Measurements from ENCODE around the gene KMT2B. TPM values are rescaled to one million over a fixed set of nuclear protein-coding genes. Genes with fewer than 3 reads are reported as not detected.

Gene KMT2B
- total and polyA plus RNA-seq, 3 experiments from 2014 or later = 2.9 to 67.8 (median 62.6) TPM

DNA sequence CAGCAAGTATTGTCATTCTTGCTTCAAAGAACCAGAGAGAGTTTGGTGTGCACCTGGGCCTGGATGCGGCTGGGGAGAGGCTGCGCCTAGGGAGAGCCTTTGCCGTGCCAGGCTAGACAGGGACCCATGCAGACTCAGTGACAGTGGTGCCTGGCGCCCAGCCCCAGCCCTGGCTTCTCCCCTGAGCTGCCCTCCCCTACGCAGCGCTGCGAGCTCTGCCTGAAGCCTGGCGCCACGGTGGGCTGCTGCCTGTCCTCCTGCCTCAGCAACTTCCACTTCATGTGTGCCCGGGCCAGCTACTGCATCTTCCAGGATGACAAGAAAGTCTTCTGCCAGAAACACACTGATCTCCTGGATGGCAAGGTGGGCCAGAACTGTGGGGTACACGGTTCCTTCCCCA is 12.0 kb downstream of the KMT2B start:
- DNase-seq = no peak
- H3K4me1 ChIP-seq (ENCODE audit: insufficient read depth, low read length) = no peaks in the 10 kb centered on the region
- peaks cover 65% of the 10 kb centered on the region for H3K36me3 ChIP-seq (ENCODE audit: insufficient read depth, low read length)
- ChIA-PET CTCF (interaction anchor here (1.4 to 1.5 kb wide), 2 partner anchors 11 to 12 kb away, joined by 3 to 4 read pairs; partner anchors contain the start of gene KMT2B), POLR2A (interaction anchor here (0.6 kb wide), 1 partner anchor 69 kb away, joined by 3 read pairs; no protein-coding TSS in a partner anchor)
- Mint-ChIP-seq H3K4me3 (no peak overlapping the region), H3K9me3 (no peaks in the 10 kb centered on the region), H3K36me3 (peaks cover 10 to 86% (median 19%) of the 10 kb centered on the region in 3 donors), H3K27me3 (no peaks in the 10 kb centered on the region), H3K27ac (no peak overlapping the region), H3K4me1 (peaks cover 0 to 7% (median 4%) of the 10 kb centered on the region in 3 donors)
- no peaks in the 10 kb centered on the region for H3K27me3 ChIP-seq (ENCODE audit: insufficient read depth, low read length, poor library complexity, severe bottlenecking)
- no peaks in the 10 kb centered on the region for H3K9me3 ChIP-seq (ENCODE audit: low read length)
- no peak overlapping the region for H3K4me3 ChIP-seq (ENCODE audit: low read length)
- no peak overlapping the region for H3K27ac ChIP-seq (ENCODE audit: low read depth, low read length)

DNA sequence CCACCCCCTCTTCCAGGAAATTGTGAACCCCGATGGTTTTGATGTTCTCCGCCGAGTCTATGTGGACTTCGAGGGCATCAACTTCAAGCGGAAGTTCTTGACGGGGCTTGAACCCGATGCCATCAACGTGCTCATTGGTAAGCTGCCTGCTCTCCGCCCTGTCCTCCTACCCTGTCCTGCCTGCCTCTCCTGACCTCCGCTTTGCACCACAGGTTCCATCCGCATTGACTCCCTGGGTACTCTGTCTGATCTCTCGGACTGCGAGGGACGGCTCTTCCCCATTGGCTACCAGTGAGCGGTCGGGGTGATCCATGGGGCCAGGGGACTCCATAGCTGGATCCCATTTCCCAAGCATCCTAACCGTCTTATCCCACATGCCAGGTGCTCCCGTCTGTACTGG is 12.5 kb downstream of the KMT2B start:
- Mint-ChIP-seq H3K4me3 (no peak overlapping the region), H3K27me3 (no peaks in the 10 kb centered on the region), H3K36me3 (peaks cover 10 to 84% (median 17%) of the 10 kb centered on the region in 3 donors), H3K4me1 (peaks cover 0 to 7% (median 4%) of the 10 kb centered on the region in 3 donors), H3K27ac (peak overlapping the region in 2 of 8 donors; percentile 67 to 76), H3K9me3 (no peaks in the 10 kb centered on the region)
- Histone ChIP-seq H3K27ac (ENCODE audit: low read depth, low read length) (no peak overlapping the region), H3K4me3 (ENCODE audit: low read length) (no peak overlapping the region), H3K27me3 (ENCODE audit: insufficient read depth, low read length, poor library complexity, severe bottlenecking) (no peaks in the 10 kb centered on the region), H3K36me3 (ENCODE audit: insufficient read depth, low read length) (peaks cover 62% of the 10 kb centered on the region), H3K9me3 (ENCODE audit: low read length) (no peaks in the 10 kb centered on the region), H3K4me1 (ENCODE audit: insufficient read depth, low read length) (no peaks in the 10 kb centered on the region)
- POLR2A ChIA-PET = no interaction called here
- no peak for DNase-seq
- CTCF ChIA-PET = interaction anchor here (1.4 to 1.5 kb wide), 2 partner anchors 10 to 12 kb away, joined by 3 to 4 read pairs; partner anchors contain the start of gene KMT2B

DNA sequence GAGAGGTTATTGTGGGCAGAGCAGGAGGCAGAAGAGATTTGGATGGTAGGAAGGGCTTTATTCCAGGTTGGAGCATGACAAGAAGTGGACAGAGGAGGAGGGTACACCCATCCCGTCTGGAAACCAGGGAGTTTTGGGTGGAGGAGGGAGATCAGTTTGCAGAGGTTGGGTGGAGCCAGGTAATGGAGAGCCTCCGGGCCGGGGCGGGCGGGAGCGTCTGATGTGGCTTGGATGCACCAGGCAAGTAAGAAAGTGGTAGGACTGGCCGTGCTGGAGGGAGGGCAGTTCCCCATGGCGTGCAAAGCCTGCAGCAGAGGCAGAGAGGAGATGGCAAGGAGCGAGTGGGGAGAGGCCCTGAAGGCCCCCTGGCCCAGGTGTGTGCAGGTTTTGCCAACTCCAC is 13.6 kb downstream of the KMT2B start:
- Mint-ChIP-seq H3K4me3 (no peak overlapping the region), H3K36me3 (peaks cover 10 to 84% (median 16%) of the 10 kb centered on the region in 3 donors), H3K27me3 (no peaks in the 10 kb centered on the region), H3K4me1 (peaks cover 2 to 7% (median 5%) of the 10 kb centered on the region in 3 donors), H3K27ac (peak overlapping the region in 3 of 8 donors; percentile 26 to 63 (median 46)), H3K9me3 (no peaks in the 10 kb centered on the region)
- H3K36me3 ChIP-seq (ENCODE audit: insufficient read depth, low read length) = peaks cover 52% of the 10 kb centered on the region
- no peaks in the 10 kb centered on the region for H3K27me3 ChIP-seq (ENCODE audit: insufficient read depth, low read length, poor library complexity, severe bottlenecking)
- no peak for DNase-seq
- no peak overlapping the region for H3K27ac ChIP-seq (ENCODE audit: low read depth, low read length)
- CTCF ChIA-PET = interaction anchor here (1.5 kb wide), 1 partner anchor 13 kb away, joined by 3 read pairs; the partner anchor contains the start of gene KMT2B
- POLR2A ChIA-PET = no interaction called here
- no peak overlapping the region for H3K4me3 ChIP-seq (ENCODE audit: low read length)
- H3K9me3 ChIP-seq (ENCODE audit: low read length) = no peaks in the 10 kb centered on the region
- H3K4me1 ChIP-seq (ENCODE audit: insufficient read depth, low read length) = peaks cover 1% of the 10 kb centered on the region

DNA sequence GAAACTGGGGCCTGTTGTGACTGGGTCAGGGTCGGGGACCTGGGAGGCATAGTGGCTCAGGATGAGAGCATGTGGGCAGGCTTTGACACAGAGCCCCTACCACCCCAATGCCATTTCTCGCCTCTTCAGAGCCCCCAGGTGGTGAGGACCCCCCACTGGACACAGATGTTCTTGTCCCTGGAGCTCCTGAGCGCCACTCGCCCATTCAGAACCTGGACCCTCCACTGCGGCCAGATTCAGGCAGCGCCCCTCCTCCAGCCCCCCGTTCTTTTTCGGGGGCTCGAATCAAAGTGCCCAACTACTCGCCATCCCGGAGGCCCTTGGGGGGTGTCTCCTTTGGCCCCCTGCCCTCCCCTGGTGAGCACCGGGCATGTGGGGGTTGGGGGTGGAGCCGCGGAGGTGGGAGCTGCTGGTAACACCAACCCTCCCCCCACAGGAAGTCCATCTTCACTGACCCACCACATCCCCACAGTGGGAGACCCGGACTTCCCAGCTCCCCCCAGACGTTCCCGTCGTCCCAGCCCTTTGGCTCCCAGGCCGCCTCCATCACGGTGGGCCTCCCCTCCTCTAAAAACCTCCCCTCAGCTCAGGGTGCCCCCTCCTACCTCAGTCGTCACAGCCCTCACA is 14.1 kb downstream of the KMT2B start:
- H3K27ac Mint-ChIP-seq = no peak overlapping the region
- H3K4me1 Mint-ChIP-seq = peaks cover 5 to 10% (median 9%) of the 10 kb centered on the region in 3 donors
- no peak for DNase-seq
- no peaks in the 10 kb centered on the region for H3K27me3 ChIP-seq (ENCODE audit: insufficient read depth, low read length, poor library complexity, severe bottlenecking)
- no peaks in the 10 kb centered on the region for H3K9me3 ChIP-seq (ENCODE audit: low read length)
- POLR2A ChIA-PET = no interaction called here
- H3K4me3 ChIP-seq (ENCODE audit: low read length) = no peak overlapping the region
- H3K9me3 Mint-ChIP-seq = no peaks in the 10 kb centered on the region
- no peak overlapping the region for H3K27ac ChIP-seq (ENCODE audit: low read depth, low read length)
- peaks cover 10 to 86% (median 16%) of the 10 kb centered on the region in 3 donors for H3K36me3 Mint-ChIP-seq
- peaks cover 7% of the 10 kb centered on the region for H3K4me1 ChIP-seq (ENCODE audit: insufficient read depth, low read length)
- CTCF ChIA-PET = no interaction called here
- peaks cover 48% of the 10 kb centered on the region for H3K36me3 ChIP-seq (ENCODE audit: insufficient read depth, low read length)
- no peak overlapping the region for H3K4me3 Mint-ChIP-seq
- H3K27me3 Mint-ChIP-seq = no peaks in the 10 kb centered on the region

DNA sequence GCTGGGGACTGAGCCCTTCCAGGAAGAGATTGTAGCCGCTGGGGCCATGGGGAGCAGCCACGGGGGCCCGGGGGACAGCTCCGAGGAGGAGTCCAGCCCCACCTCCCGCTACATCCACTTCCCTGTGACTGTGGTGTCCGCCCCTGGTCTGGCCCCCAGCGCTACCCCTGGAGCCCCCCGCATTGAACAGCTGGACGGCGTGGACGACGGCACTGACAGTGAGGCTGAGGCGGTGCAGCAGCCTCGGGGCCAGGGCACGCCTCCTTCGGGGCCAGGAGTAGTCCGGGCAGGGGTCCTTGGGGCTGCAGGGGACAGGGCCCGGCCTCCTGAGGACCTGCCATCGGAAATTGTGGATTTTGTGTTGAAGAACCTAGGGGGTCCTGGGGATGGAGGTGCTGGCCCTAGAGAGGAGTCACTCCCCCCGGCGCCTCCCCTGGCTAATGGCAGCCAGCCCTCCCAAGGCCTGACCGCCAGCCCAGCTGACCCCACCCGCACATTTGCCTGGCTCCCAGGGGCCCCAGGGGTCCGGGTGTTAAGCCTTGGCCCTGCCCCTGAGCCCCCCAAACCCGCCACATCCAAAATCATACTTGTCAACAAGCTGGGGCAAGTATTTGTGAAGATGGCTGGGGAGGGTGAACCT is 14.9 kb downstream of the KMT2B start:
- no peak for DNase-seq
- Histone ChIP-seq H3K27me3 (ENCODE audit: insufficient read depth, low read length, poor library complexity, severe bottlenecking) (no peaks in the 10 kb centered on the region), H3K36me3 (ENCODE audit: insufficient read depth, low read length) (peaks cover 42% of the 10 kb centered on the region), H3K4me3 (ENCODE audit: low read length) (no peak overlapping the region), H3K27ac (ENCODE audit: low read depth, low read length) (no peak overlapping the region), H3K4me1 (ENCODE audit: insufficient read depth, low read length) (peaks cover 12% of the 10 kb centered on the region), H3K9me3 (ENCODE audit: low read length) (no peaks in the 10 kb centered on the region)
- peaks cover 10 to 87% (median 15%) of the 10 kb centered on the region in 3 donors for H3K36me3 Mint-ChIP-seq
- no peak overlapping the region for H3K4me3 Mint-ChIP-seq
- POLR2A ChIA-PET = interaction anchor here (0.7 kb wide), 1 partner anchor 14 kb away, joined by 3 read pairs; no protein-coding TSS in a partner anchor
- no peaks in the 10 kb centered on the region for H3K27me3 Mint-ChIP-seq
- H3K9me3 Mint-ChIP-seq = no peaks in the 10 kb centered on the region
- peaks cover 5 to 18% (median 13%) of the 10 kb centered on the region in 3 donors for H3K4me1 Mint-ChIP-seq
- no peak overlapping the region for H3K27ac Mint-ChIP-seq
- CTCF ChIA-PET = no interaction called here

DNA sequence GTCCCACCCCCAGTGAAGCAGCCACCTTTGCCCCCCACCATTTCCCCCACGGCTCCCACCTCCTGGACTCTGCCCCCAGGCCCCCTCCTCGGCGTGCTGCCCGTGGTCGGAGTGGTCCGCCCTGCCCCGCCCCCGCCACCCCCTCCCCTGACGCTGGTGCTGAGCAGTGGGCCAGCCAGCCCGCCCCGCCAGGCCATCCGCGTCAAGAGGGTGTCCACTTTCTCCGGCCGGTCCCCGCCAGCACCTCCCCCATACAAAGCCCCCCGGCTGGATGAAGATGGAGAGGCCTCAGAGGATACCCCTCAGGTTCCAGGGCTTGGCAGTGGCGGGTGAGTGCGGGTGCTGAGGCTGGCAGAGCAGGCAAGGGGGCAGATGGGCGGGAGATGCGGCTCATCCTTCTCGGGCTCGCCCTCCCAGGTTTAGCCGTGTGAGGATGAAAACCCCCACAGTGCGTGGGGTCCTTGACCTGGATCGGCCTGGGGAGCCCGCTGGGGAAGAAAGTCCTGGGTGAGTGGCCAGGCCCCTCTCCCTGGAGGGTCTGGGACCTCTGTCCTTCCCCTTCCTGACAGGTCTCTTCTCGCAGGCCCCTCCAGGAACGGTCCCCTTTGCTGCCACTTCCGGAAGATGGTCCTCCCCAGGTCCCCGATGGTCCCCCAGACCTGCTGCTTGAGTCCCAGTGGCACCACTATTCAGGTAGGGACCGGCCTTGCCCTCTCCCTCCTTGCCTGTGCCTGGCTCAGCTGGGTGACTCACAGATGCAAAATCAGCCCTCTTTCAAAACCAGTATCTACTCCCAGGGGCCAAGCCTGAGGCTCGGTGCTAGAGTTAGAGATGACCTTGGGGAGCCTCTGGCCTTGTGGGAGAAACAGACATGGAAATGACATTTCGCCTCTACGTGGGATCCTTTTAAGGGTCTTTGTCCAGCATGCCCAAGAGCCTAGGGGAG is 15.7 kb downstream of the KMT2B start:
- no peak overlapping the region for H3K27ac ChIP-seq (ENCODE audit: low read depth, low read length)
- H3K36me3 ChIP-seq (ENCODE audit: insufficient read depth, low read length) = peaks cover 42% of the 10 kb centered on the region
- ChIA-PET POLR2A (interaction anchor here (0.7 kb wide), 1 partner anchor 15 kb away, joined by 3 read pairs; no protein-coding TSS in a partner anchor), CTCF (no interaction called here)
- H3K27me3 Mint-ChIP-seq = no peaks in the 10 kb centered on the region
- H3K36me3 Mint-ChIP-seq = peaks cover 10 to 87% (median 14%) of the 10 kb centered on the region in 3 donors
- peaks cover 12% of the 10 kb centered on the region for H3K4me1 ChIP-seq (ENCODE audit: insufficient read depth, low read length)
- no peaks in the 10 kb centered on the region for H3K27me3 ChIP-seq (ENCODE audit: insufficient read depth, low read length, poor library complexity, severe bottlenecking)
- peak overlapping the region in 4 of 8 donors; percentile 3 to 66 (median 38) for H3K27ac Mint-ChIP-seq
- H3K4me1 Mint-ChIP-seq = peaks cover 5 to 20% (median 13%) of the 10 kb centered on the region in 3 donors
- H3K9me3 ChIP-seq (ENCODE audit: low read length) = no peaks in the 10 kb centered on the region
- H3K9me3 Mint-ChIP-seq = no peaks in the 10 kb centered on the region
- no peak overlapping the region for H3K4me3 ChIP-seq (ENCODE audit: low read length)
- H3K4me3 Mint-ChIP-seq = no peak overlapping the region
- no peak for DNase-seq

DNA sequence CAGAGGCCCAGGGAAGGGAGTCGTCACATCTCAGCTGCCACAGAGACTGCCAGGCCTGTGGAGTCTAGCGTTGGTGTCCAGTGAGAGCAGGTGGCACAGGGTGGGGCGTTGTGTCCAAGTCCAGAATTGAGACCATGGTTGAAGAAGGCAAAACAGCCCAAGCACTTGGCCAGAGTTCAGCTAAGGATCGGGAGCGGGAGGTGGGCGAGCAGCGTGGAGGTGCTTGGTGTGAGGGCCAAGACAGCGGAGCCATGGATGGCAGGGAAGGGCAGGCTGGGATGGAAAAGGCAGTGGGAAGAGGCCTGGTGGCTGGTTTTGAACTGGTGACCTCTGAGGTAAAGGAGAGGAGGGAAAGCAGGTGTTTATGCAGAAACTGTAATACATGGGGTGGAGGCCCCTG is 16.5 kb downstream of the KMT2B start:
- no peak for DNase-seq
- Histone ChIP-seq H3K9me3 (ENCODE audit: low read length) (no peaks in the 10 kb centered on the region), H3K27ac (ENCODE audit: low read depth, low read length) (no peak overlapping the region), H3K27me3 (ENCODE audit: insufficient read depth, low read length, poor library complexity, severe bottlenecking) (no peaks in the 10 kb centered on the region), H3K36me3 (ENCODE audit: insufficient read depth, low read length) (peaks cover 42% of the 10 kb centered on the region), H3K4me1 (ENCODE audit: insufficient read depth, low read length) (peaks cover 13% of the 10 kb centered on the region), H3K4me3 (ENCODE audit: low read length) (no peak overlapping the region)
- POLR2A ChIA-PET = no interaction called here
- Mint-ChIP-seq H3K4me1 (peaks cover 5 to 28% (median 13%) of the 10 kb centered on the region in 3 donors), H3K4me3 (peak overlapping the region in 1 of 7 donors; percentile 76), H3K27ac (peak overlapping the region in 7 of 8 donors; percentile 14 to 89 (median 66)), H3K36me3 (peaks cover 10 to 85% (median 11%) of the 10 kb centered on the region in 3 donors), H3K27me3 (no peaks in the 10 kb centered on the region), H3K9me3 (no peaks in the 10 kb centered on the region)
- CTCF ChIA-PET = no interaction called here
